ENCODE measurements around the gene ELAPOR2. TPM values are rescaled to one million over a fixed set of nuclear protein-coding genes. Genes with fewer than 3 reads are reported as not detected.

Gene ELAPOR2
- total RNA-seq, 6 donors from 2014 or later, result 25.4 to 107 (median 71.0) TPM

DNA sequence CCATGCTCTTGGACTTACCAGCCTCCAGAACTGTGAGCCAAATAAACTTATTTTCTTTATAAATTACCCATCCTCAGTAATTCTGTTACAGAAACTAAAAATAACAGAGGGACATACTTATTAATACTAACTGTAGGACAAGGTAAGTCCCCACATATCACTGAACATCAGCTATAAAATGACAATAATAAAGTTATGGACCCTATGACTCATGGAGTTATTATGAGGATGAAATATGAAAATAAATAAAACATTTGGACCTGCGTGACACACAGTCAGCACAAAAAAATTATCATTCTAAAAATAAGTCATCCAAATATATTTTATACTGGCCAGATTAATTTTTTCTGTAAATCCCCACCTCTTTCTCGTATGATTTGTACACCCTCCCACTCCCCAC lies 34.9 kb upstream of the ELAPOR2 start:
- no peak overlapping the region for H3K27ac ChIP-seq
- DNase-seq (no peak), ATAC-seq (ENCODE audit: low FRiP score in 2 of 2) (no peak)
- 80 to 84% methylated on average over 2 of the region's 2 CpGs for WGBS, 2 donors
- TF ChIP-seq POLR2AphosphoS5 (IDR thresholded peaks at IDR 0.05), result no peak
- TF ChIP-seq CTCF (IDR thresholded peaks at IDR 0.05), result no peak
- TF ChIP-seq POLR2A (IDR thresholded peaks at IDR 0.05), result no peak
- TF ChIP-seq EP300 (IDR thresholded peaks at IDR 0.05), result no peak
- H3K9me3 ChIP-seq, result no peaks in the 10 kb centered on the region
- no peaks in the 10 kb centered on the region for H3K36me3 ChIP-seq
- no peaks in the 10 kb centered on the region for H3K4me1 ChIP-seq
- no peak overlapping the region for H3K4me3 ChIP-seq
- H3K27me3 ChIP-seq, result no peaks in the 10 kb centered on the region

DNA sequence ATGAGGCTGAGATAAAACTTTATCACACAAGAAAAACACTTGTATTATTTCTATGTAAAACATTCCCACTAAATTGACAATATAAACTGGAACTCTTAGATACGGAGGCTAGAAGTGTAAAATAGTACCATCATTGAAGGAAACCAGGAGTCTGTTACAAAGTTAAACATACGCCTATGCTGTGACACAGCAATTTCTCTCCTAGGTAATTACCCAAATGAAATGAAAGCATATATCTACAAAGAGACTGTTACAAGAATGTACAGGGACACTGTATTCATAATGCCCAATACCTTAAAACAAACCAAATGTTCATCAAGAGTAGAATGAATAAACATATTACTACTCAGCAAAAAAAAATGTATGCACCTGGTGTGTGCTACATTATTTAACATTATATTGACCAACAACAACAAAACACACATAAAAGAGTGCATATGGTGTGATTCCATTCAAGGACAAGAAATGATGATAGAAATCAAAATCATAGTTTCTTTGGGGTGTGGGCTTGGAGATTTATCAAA lies 33.2 kb upstream of the ELAPOR2 start:
- TF ChIP-seq CTCF (IDR thresholded peaks at IDR 0.05), result no peak
- no peak overlapping the region for H3K4me3 ChIP-seq
- no peaks in the 10 kb centered on the region for H3K4me1 ChIP-seq
- WGBS, 2 donors, result 92 to 93% methylated on average over 2 of the region's 2 CpGs
- no peaks in the 10 kb centered on the region for H3K27me3 ChIP-seq
- H3K27ac ChIP-seq, result no peak overlapping the region
- no peak for DNase-seq
- ATAC-seq (ENCODE audit: low FRiP score in 2 of 2), result no peak
- H3K36me3 ChIP-seq, result no peaks in the 10 kb centered on the region
- H3K9me3 ChIP-seq, result no peaks in the 10 kb centered on the region

GRCh38 chr7:87091487-87092066 lies 32.1 kb upstream of the ELAPOR2 start:
- TF ChIP-seq EP300 (IDR thresholded peaks at IDR 0.05), result no peak
- TF ChIP-seq CTCF (IDR thresholded peaks at IDR 0.05), result no peak
- WGBS, 2 donors, result 81 to 87% methylated on average over 1 of the region's 1 CpG
- Histone ChIP-seq H3K9me3 (no peaks in the 10 kb centered on the region), H3K36me3 (no peaks in the 10 kb centered on the region), H3K27me3 (no peaks in the 10 kb centered on the region), H3K4me3 (no peak overlapping the region), H3K4me1 (no peaks in the 10 kb centered on the region), H3K27ac (no peak overlapping the region)
- no peak for DNase-seq
- no peak for ATAC-seq (ENCODE audit: low FRiP score in 2 of 2)

DNA sequence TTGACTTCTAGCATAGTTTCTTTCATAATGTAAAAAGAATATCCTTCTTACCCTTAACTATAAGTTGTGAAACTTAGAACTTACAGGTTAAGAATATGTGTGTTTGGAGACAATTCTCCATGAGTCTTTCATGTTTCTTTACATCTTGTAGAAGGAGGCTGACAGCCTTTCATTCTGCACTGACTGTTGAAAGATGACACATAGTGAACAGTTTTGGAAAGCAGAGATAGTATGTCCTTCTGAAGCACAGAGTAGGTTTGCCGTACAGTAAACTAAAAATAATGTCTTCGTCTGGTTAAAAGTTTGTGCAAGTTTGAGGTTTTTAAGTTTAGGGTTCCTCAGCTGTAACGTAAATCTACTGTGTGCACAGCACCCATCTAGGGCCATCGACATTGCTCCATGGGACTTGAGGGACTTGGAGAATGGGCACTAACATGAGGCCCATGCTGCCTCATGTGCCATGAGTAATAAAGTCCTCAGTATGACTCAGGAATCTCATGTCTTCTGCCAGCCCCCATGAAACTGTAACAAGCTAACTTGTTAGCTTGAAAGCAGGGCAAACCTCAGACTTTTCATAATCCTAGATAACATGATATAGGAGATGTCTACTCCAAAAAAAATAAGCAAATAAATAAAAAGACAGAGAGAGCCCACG lies 24.5 kb upstream of the ELAPOR2 start:
- WGBS, 2 donors, result 89 to 93% methylated on average over 5 of the region's 5 CpGs
- Histone ChIP-seq H3K36me3 (no peaks in the 10 kb centered on the region), H3K27me3 (no peaks in the 10 kb centered on the region), H3K4me3 (no peak overlapping the region), H3K27ac (no peak overlapping the region), H3K4me1 (no peaks in the 10 kb centered on the region), H3K9me3 (no peaks in the 10 kb centered on the region)
- ATAC-seq (ENCODE audit: low FRiP score in 2 of 2), result no peak
- DNase-seq, result no peak
- TF ChIP-seq EP300 (IDR thresholded peaks at IDR 0.05), result no peak
- TF ChIP-seq CTCF (IDR thresholded peaks at IDR 0.05), result no peak
- no peak for TF ChIP-seq POLR2A (IDR thresholded peaks at IDR 0.05)
- TF ChIP-seq POLR2AphosphoS5 (IDR thresholded peaks at IDR 0.05), result no peak

DNA sequence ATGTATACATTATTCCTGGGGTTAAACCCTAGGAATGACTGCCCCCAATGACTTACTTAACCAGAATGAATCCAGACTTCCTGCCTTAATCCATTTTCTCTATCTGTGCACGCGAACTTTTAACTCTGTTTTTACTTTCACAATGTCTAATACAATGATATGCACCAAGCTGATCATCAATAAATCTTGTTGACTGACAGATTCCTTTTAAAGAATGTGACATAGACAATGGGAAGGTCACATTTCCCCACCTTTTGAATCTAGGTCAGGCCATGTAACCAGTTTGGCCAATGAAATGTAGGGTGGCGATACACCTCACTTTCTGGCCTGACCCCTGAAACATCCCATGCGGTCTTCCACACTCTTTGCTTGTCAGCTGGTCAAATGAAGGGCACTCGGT lies 23.2 kb upstream of the ELAPOR2 start:
- Histone ChIP-seq H3K9me3 (no peaks in the 10 kb centered on the region), H3K36me3 (no peaks in the 10 kb centered on the region), H3K4me1 (no peaks in the 10 kb centered on the region), H3K27me3 (no peaks in the 10 kb centered on the region), H3K4me3 (no peak overlapping the region), H3K27ac (no peak overlapping the region)
- TF ChIP-seq EP300 (IDR thresholded peaks at IDR 0.05), result no peak
- TF ChIP-seq POLR2A (IDR thresholded peaks at IDR 0.05), result no peak
- TF ChIP-seq POLR2AphosphoS5 (IDR thresholded peaks at IDR 0.05), result no peak
- no peak for TF ChIP-seq CTCF (IDR thresholded peaks at IDR 0.05)
- WGBS, 2 donors, result 88 to 94% methylated on average over 5 of the region's 5 CpGs
- no peak for DNase-seq
- no peak for ATAC-seq (ENCODE audit: low FRiP score in 2 of 2)
